ENCODE data around the gene DESI1. TPM values are rescaled to one million over a fixed set of nuclear protein-coding genes. Genes with fewer than 3 reads are reported as not detected.
"Not testable (repeated sequence)": the region's sequence is repeated elsewhere in the genome, so short reads cannot be mapped to it uniquely, and the experiment has no call there.

The DESI1 gene
- total and polyA plus RNA-seq, 3 experiments from 2014 or later, result 12.5 to 86.9 (median 84.2) TPM

GRCh38 chr22:41648432-41648831 is 27.6 kb upstream of the DESI1 start:
- POLR2A ChIA-PET, result no interaction called here
- H3K27me3 Mint-ChIP-seq, result no peaks in the 10 kb centered on the region
- H3K27ac Mint-ChIP-seq, result peak overlapping the region in 4 of 8 donors; percentile 10 to 74 (median 42)
- Histone ChIP-seq H3K27me3 (ENCODE audit: insufficient read depth, low read length, poor library complexity, severe bottlenecking) (no peaks in the 10 kb centered on the region), H3K4me1 (ENCODE audit: insufficient read depth, low read length) (no peaks in the 10 kb centered on the region), H3K4me3 (ENCODE audit: low read length) (no peak overlapping the region), H3K36me3 (ENCODE audit: insufficient read depth, low read length) (peaks cover 30% of the 10 kb centered on the region), H3K9me3 (ENCODE audit: low read length) (no peaks in the 10 kb centered on the region), H3K27ac (ENCODE audit: low read depth, low read length) (no peak overlapping the region)
- DNase-seq, result no peak
- H3K4me3 Mint-ChIP-seq, result no peak overlapping the region
- H3K36me3 Mint-ChIP-seq, result peaks cover 8 to 69% (median 10%) of the 10 kb centered on the region in 3 donors
- peaks cover 0 to 14% (median 0%) of the 10 kb centered on the region in 3 donors for H3K4me1 Mint-ChIP-seq
- CTCF ChIA-PET, result interaction anchor here (1.7 kb wide), 1 partner anchor 19 kb away, joined by 7 read pairs; no protein-coding TSS in a partner anchor
- H3K9me3 Mint-ChIP-seq, result no peaks in the 10 kb centered on the region

GRCh38 chr22:41647771-41648170 is 26.9 kb upstream of the DESI1 start:
- H3K4me1 Mint-ChIP-seq, result peaks cover 0 to 14% (median 0%) of the 10 kb centered on the region in 3 donors
- H3K36me3 Mint-ChIP-seq, result peaks cover 8 to 69% (median 10%) of the 10 kb centered on the region in 3 donors
- H3K27me3 Mint-ChIP-seq, result no peaks in the 10 kb centered on the region
- H3K9me3 ChIP-seq (ENCODE audit: low read length), result no peaks in the 10 kb centered on the region
- peaks cover 26% of the 10 kb centered on the region for H3K36me3 ChIP-seq (ENCODE audit: insufficient read depth, low read length)
- H3K9me3 Mint-ChIP-seq, result no peaks in the 10 kb centered on the region
- no peak overlapping the region for H3K4me3 ChIP-seq (ENCODE audit: low read length)
- POLR2A ChIA-PET, result no interaction called here
- CTCF ChIA-PET, result no interaction called here
- no peak for DNase-seq
- H3K4me3 Mint-ChIP-seq, result no peak overlapping the region
- H3K27ac ChIP-seq (ENCODE audit: low read depth, low read length), result no peak overlapping the region
- peak overlapping the region in 1 of 8 donors; percentile 27 for H3K27ac Mint-ChIP-seq
- no peaks in the 10 kb centered on the region for H3K27me3 ChIP-seq (ENCODE audit: insufficient read depth, low read length, poor library complexity, severe bottlenecking)
- no peaks in the 10 kb centered on the region for H3K4me1 ChIP-seq (ENCODE audit: insufficient read depth, low read length)

DNA sequence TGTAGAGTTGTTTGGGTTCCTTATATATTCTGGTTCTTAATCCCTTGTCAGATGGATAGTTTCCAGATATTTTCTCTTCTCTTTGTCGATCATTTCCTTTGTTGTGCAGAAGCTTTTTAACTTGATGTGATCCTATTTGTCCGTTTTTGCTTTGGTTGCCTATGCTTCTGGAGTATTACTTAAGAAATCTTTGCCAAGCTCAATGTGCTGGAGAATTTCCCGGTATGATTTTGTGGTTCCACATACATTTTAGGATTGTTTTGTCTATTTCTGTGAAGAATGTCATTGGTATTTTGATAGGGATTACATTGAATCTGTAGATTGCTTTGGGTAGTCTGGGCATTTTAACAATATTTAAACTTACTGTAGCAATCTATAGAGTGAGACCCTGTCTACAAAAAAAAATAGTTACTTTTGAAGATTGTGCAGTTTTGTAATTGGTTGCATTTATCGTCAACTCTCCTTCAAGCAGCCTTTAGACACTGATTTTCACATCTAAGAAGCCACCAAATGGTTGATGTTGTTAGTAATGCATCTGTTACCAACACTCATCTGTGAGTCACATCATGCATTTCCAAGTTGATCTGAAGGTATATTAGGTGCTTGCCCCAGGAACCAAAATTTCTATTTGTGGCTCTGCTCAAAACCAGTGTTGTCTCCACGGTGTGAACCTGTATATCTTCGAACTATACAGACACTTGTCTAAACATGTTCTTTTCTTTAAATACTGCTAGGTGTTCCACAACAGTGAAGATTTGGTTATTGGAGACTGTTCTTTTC is 21.7 kb upstream of the DESI1 start:
- Histone ChIP-seq H3K36me3 (ENCODE audit: insufficient read depth, low read length) (peaks cover 33% of the 10 kb centered on the region), H3K27ac (ENCODE audit: low read depth, low read length) (no peak overlapping the region), H3K4me1 (ENCODE audit: insufficient read depth, low read length) (no peaks in the 10 kb centered on the region), H3K9me3 (ENCODE audit: low read length) (no peaks in the 10 kb centered on the region), H3K4me3 (ENCODE audit: low read length) (no peak overlapping the region), H3K27me3 (ENCODE audit: insufficient read depth, low read length, poor library complexity, severe bottlenecking) (no peaks in the 10 kb centered on the region)
- no peak for DNase-seq
- Mint-ChIP-seq H3K36me3 (peaks cover 8 to 68% (median 17%) of the 10 kb centered on the region in 3 donors), H3K4me3 (no peak overlapping the region), H3K27me3 (no peaks in the 10 kb centered on the region), H3K9me3 (no peaks in the 10 kb centered on the region), H3K4me1 (peaks cover 2 to 13% (median 11%) of the 10 kb centered on the region in 3 donors), H3K27ac (peak overlapping the region in 1 of 8 donors; percentile 68)
- ChIA-PET CTCF (no interaction called here), POLR2A (no interaction called here)

DNA sequence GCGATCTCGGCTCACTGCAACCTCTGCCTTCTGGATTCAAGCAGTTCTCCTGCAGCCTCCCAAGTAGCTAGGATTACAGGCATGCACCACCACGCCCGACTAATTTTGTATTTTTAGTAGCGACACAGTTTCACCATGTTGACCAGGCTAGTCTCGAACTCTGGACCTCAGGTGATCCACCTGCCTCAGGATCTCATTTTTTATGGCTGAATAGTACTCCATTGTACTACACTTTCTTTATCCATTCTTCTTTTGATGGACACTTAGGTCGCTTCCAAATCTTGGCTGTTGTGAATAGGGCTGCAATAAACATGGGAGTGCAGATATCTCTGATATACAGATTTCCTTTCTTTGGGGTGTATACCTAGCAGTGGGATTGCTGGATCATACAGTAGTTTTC is 21.0 kb upstream of the DESI1 start:
- no peak overlapping the region for H3K4me3 Mint-ChIP-seq
- H3K4me1 ChIP-seq (ENCODE audit: insufficient read depth, low read length), result no peaks in the 10 kb centered on the region
- no peaks in the 10 kb centered on the region for H3K9me3 Mint-ChIP-seq
- peaks cover 8 to 69% (median 17%) of the 10 kb centered on the region in 3 donors for H3K36me3 Mint-ChIP-seq
- peaks cover 38% of the 10 kb centered on the region for H3K36me3 ChIP-seq (ENCODE audit: insufficient read depth, low read length)
- no peak overlapping the region for H3K27ac ChIP-seq (ENCODE audit: low read depth, low read length)
- H3K4me3 ChIP-seq (ENCODE audit: low read length), result no peak overlapping the region
- H3K27me3 ChIP-seq (ENCODE audit: insufficient read depth, low read length, poor library complexity, severe bottlenecking), result no peaks in the 10 kb centered on the region
- CTCF ChIA-PET, result no interaction called here
- POLR2A ChIA-PET, result no interaction called here
- H3K9me3 ChIP-seq (ENCODE audit: low read length), result no peaks in the 10 kb centered on the region
- H3K27me3 Mint-ChIP-seq, result no peaks in the 10 kb centered on the region
- H3K27ac Mint-ChIP-seq, result no peak overlapping the region
- no peak for DNase-seq
- H3K4me1 Mint-ChIP-seq, result peaks cover 2 to 13% (median 11%) of the 10 kb centered on the region in 3 donors

DNA sequence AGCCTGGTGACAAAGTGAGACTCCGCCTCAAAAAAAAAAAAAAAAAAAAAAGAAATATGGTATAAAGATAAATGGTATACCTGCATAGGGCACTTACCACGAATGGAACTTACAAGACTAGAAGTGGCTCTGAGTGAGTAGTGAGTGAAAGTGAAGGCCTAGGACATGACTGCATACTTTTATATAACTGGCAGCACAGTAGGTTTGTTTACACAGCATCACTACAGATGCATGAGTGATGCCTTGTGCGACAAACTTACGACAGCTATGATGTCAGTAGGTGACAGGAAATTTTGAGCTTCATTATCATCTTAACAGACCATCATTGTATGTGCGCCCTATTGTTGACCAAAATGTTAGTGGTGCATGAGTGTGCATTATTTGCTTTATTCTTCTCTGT is 17.9 kb upstream of the DESI1 start:
- H3K27ac Mint-ChIP-seq, result peak overlapping the region in 2 of 8 donors; percentile 12 to 15
- POLR2A ChIA-PET, result no interaction called here
- CTCF ChIA-PET, result no interaction called here
- H3K27me3 ChIP-seq (ENCODE audit: insufficient read depth, low read length, poor library complexity, severe bottlenecking), result no peaks in the 10 kb centered on the region
- no peak overlapping the region for H3K4me3 Mint-ChIP-seq
- H3K4me1 ChIP-seq (ENCODE audit: insufficient read depth, low read length), result no peaks in the 10 kb centered on the region
- H3K4me3 ChIP-seq (ENCODE audit: low read length), result no peak overlapping the region
- DNase-seq, result no peak
- peaks cover 49% of the 10 kb centered on the region for H3K36me3 ChIP-seq (ENCODE audit: insufficient read depth, low read length)
- peaks cover 8 to 80% (median 17%) of the 10 kb centered on the region in 3 donors for H3K36me3 Mint-ChIP-seq
- H3K4me1 Mint-ChIP-seq, result peaks cover 3 to 21% (median 20%) of the 10 kb centered on the region in 3 donors
- no peaks in the 10 kb centered on the region for H3K9me3 Mint-ChIP-seq
- H3K27ac ChIP-seq (ENCODE audit: low read depth, low read length), result no peak overlapping the region
- no peaks in the 10 kb centered on the region for H3K27me3 Mint-ChIP-seq
- no peaks in the 10 kb centered on the region for H3K9me3 ChIP-seq (ENCODE audit: low read length)

GRCh38 chr22:41638124-41638523 is 17.3 kb upstream of the DESI1 start:
- peaks cover 49% of the 10 kb centered on the region for H3K36me3 ChIP-seq (ENCODE audit: insufficient read depth, low read length)
- H3K9me3 Mint-ChIP-seq, result no peaks in the 10 kb centered on the region
- no peaks in the 10 kb centered on the region for H3K4me1 ChIP-seq (ENCODE audit: insufficient read depth, low read length)
- no peaks in the 10 kb centered on the region for H3K9me3 ChIP-seq (ENCODE audit: low read length)
- no peak overlapping the region for H3K4me3 Mint-ChIP-seq
- no peaks in the 10 kb centered on the region for H3K27me3 ChIP-seq (ENCODE audit: insufficient read depth, low read length, poor library complexity, severe bottlenecking)
- no peak overlapping the region for H3K27ac ChIP-seq (ENCODE audit: low read depth, low read length)
- peaks cover 3 to 24% (median 21%) of the 10 kb centered on the region in 3 donors for H3K4me1 Mint-ChIP-seq
- H3K27me3 Mint-ChIP-seq, result no peaks in the 10 kb centered on the region
- no peak overlapping the region for H3K27ac Mint-ChIP-seq
- no peak for DNase-seq
- no peak overlapping the region for H3K4me3 ChIP-seq (ENCODE audit: low read length)
- POLR2A ChIA-PET, result interaction anchor here (0.6 kb wide), 1 partner anchor 306 kb away, joined by 12 read pairs; no protein-coding TSS in a partner anchor
- CTCF ChIA-PET, result no interaction called here
- H3K36me3 Mint-ChIP-seq, result peaks cover 8 to 83% (median 17%) of the 10 kb centered on the region in 3 donors

- H3K4me3 Mint-ChIP-seq; H3K4me3 ChIP-seq (ENCODE audit: low read length); H3K27ac Mint-ChIP-seq; H3K27ac ChIP-seq (ENCODE audit: low read depth, low read length); H3K27me3 Mint-ChIP-seq; POLR2A ChIA-PET; DNase-seq; H3K9me3 Mint-ChIP-seq; CTCF ChIA-PET; H3K9me3 ChIP-seq (ENCODE audit: low read length); H3K27me3 ChIP-seq (ENCODE audit: insufficient read depth, low read length, poor library complexity, severe bottlenecking); H3K4me1 ChIP-seq (ENCODE audit: insufficient read depth, low read length): not testable (repeated sequence)
- H3K36me3 ChIP-seq (ENCODE audit: insufficient read depth, low read length), result peaks cover 46% of the 10 kb centered on the region
- Mint-ChIP-seq H3K4me1 (peaks cover 3 to 26% (median 21%) of the 10 kb centered on the region in 3 donors), H3K36me3 (peaks cover 8 to 80% (median 17%) of the 10 kb centered on the region in 3 donors)
Measured at GRCh38 chr22:41637623-41638022, 16.8 kb upstream of the DESI1 start.

DNA sequence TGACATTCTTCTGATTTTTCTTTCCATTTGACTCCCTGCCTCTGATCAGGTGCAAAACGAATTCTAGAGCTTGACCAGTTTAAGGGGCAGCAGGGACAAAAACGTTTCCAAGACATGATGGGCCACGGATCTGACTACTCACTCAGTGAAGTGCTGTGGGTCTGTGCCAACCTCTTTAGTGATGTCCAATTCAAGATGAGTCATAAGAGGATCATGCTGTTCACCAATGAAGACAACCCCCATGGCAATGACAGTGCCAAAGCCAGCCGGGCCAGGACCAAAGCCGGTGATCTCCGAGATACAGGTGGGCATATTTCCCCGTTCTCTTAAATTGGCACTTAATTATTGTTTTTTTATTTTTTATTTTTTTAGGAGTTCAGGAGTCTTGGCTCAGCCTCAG is 15.6 kb upstream of the DESI1 start:
- peaks cover 43% of the 10 kb centered on the region for H3K36me3 ChIP-seq (ENCODE audit: insufficient read depth, low read length)
- H3K36me3 Mint-ChIP-seq, result peaks cover 2 to 77% (median 11%) of the 10 kb centered on the region in 3 donors
- POLR2A ChIA-PET, result no interaction called here
- no peaks in the 10 kb centered on the region for H3K9me3 Mint-ChIP-seq
- no peaks in the 10 kb centered on the region for H3K9me3 ChIP-seq (ENCODE audit: low read length)
- H3K4me1 ChIP-seq (ENCODE audit: insufficient read depth, low read length), result no peaks in the 10 kb centered on the region
- no peak overlapping the region for H3K27ac ChIP-seq (ENCODE audit: low read depth, low read length)
- no peaks in the 10 kb centered on the region for H3K27me3 Mint-ChIP-seq
- CTCF ChIA-PET, result interaction anchor here (0.6 kb wide), 1 partner anchor 52 kb away, joined by 3 read pairs; the partner anchor contains the start of gene SNU13
- H3K4me3 Mint-ChIP-seq, result no peak overlapping the region
- peaks cover 3 to 19% (median 9%) of the 10 kb centered on the region in 3 donors for H3K4me1 Mint-ChIP-seq
- DNase-seq, result no peak
- H3K4me3 ChIP-seq (ENCODE audit: low read length), result no peak overlapping the region
- no peaks in the 10 kb centered on the region for H3K27me3 ChIP-seq (ENCODE audit: insufficient read depth, low read length, poor library complexity, severe bottlenecking)
- H3K27ac Mint-ChIP-seq, result peak overlapping the region in 1 of 8 donors; percentile 50

Data from CD8-positive, alpha-beta memory T cell (primary cell).